Caco-2 (cell line): ENCODE measurements around the gene MKLN1. TPM values are rescaled to one million over a fixed set of nuclear protein-coding genes. Genes with fewer than 3 reads are reported as not detected.

Source experiments
- BruUV-seq: library from RNA; stranded (reverse); fragments of 400-500 nt; replicated peaks from 2 replicates; lab custom pipeline; 2021; lab: Mats Ljungman, UMichigan
- CTCF ChIA-PET: fragments of 300-600 bp; sonication (Branson Sonifier 250); formaldehyde crosslinking; loops from one replicate; lab custom pipeline; 2022; ENCODE audit warnings: antibody characterized with exemption; lab: Charles Lee
- POLR2A ChIA-PET: fragments of 300-600 bp; sonication (Branson Sonifier 250); formaldehyde crosslinking; loops from one replicate; lab custom pipeline; 2022; ENCODE audit warnings: antibody characterized with exemption; lab: Charles Lee
- DNase-seq, 2 experiments: peaks; one replicate each; pipeline versions ENCODE4 v3.0.0 to v3.0.0-alpha.2; 2020 to 2022
- H3K27me3 ChIP-seq: replicated peaks from 2 replicates; pipeline ENCODE4 v1.6.0; 2011; ENCODE audit warnings: low read length; ENCODE audit not compliant: control insufficient read depth, insufficient read depth
- H3K36me3 ChIP-seq: 2 replicates; pipeline ENCODE4 v1.5.1; 2011; ENCODE audit warnings: low read length; ENCODE audit not compliant: control insufficient read depth, insufficient read depth
- H3K4me1 ChIP-seq: fragments of 250-450 bp; sonication (Bioruptor Pico); 2 replicates; pipeline ENCODE4 v1.5.1; 2020; ENCODE audit warnings: mild to moderate bottlenecking
- H3K4me3 ChIP-seq: 2 replicates; pipeline ENCODE4 v1.5.1; 2011; ENCODE audit warnings: low read depth, mild to moderate bottlenecking, control low read depth, low read length
- H3K9me3 ChIP-seq: fragments of 250-450 bp; sonication (Bioruptor Pico); 2 replicates; pipeline ENCODE4 v1.5.1; 2020; ENCODE audit warnings: mild to moderate bottlenecking, moderate library complexity
- H3K27ac Mint-ChIP-seq: one replicate; pipeline ENCODE4 v1.8.0; 2022; ENCODE audit warnings: mixed read lengths; ENCODE audit not compliant: unreplicated experiment
- H3K27me3 Mint-ChIP-seq: one replicate; pipeline ENCODE4 v1.8.0; 2022; ENCODE audit warnings: mixed read lengths; ENCODE audit not compliant: insufficient read depth, unreplicated experiment
- H3K36me3 Mint-ChIP-seq: one replicate; pipeline ENCODE4 v1.8.0; 2022; ENCODE audit warnings: mild to moderate bottlenecking, mixed read lengths; ENCODE audit not compliant: insufficient read depth, unreplicated experiment
- H3K4me1 Mint-ChIP-seq: one replicate; pipeline ENCODE4 v1.8.0; 2022; ENCODE audit warnings: low read depth, mixed read lengths; ENCODE audit not compliant: unreplicated experiment
- H3K4me3 Mint-ChIP-seq: one replicate; pipeline ENCODE4 v1.8.0; 2022; ENCODE audit warnings: mild to moderate bottlenecking, moderate library complexity, mixed read lengths; ENCODE audit not compliant: unreplicated experiment
- H3K9me3 Mint-ChIP-seq: one replicate; pipeline ENCODE4 v1.8.0; 2022; ENCODE audit warnings: mixed read lengths; ENCODE audit not compliant: unreplicated experiment
- intact Hi-C: fragments of 100-400 bp; cut with micrococcal nuclease; formaldehyde crosslinking; loops from one replicate; pipeline ENCODE4 v1.10.0; 2022; ENCODE audit not compliant: unreplicated experiment
- total RNA-seq: library from RNA; stranded (reverse); gene quantifications from 2 replicates; pipeline ENCODE4 v1.2.3, GENCODE V29; 2022
- TF ChIP-seq, protein P1 (sequence below), 2 experiments: fragments of 200-600 bp in 1 of 2; IDR thresholded peaks; 1 replicate in 1 of 2; 2 replicates in 1 of 2; pipeline versions ENCODE4 v1.5.1 to v1.8.0; 2011 to 2022; ENCODE audit warnings: antibody characterized with exemption in 1 of 2, control low read depth in 1 of 2, inconsistent platforms in 1 of 2, low read depth in 1 of 2, low read length in 1 of 2, mild to moderate bottlenecking in 1 of 2, moderate library complexity in 1 of 2; ENCODE audit not compliant: insufficient read depth in 1 of 2, severe bottlenecking in 1 of 2, unreplicated experiment in 1 of 2

MKLN1 gene
- total RNA-seq, 1 experiment from 2014 or later, result 55.6 TPM

DNA sequence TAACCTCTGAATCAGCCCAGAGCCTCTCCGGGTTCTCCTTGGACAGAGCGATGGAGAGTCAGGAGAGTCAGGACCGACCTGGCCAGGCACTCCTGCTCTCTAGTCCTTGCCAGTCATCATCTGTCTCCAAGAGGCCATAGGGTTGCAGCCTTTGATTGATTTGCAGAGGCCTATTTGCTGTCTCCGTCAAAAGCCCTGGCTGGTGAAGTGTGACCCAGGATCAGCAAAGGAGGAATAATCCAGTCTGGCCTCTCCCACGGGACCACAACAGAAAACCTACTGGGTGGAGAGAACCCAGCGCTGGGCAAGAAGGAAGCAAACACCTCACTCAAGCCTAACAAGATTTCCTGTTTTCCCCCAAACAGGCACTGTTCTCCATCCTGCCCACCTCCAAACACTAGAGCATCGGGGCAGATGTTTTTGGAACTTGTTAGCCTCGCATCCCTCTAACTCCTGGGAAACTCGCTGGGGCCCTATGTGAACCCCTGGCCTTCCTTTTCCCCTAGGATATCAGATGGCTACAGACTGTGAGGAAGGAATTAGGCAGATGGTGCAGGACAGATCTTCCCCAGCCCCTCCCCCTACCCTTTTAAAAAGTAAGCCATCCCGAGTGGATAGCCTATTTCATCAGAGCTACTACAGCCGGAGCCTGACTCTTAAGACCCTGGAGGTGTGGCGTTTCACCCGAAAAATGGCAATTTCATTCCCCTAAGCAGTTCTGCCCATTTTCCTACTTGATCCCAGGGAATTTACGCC is 174.4 kb downstream of the MKLN1 start:
- H3K4me1 ChIP-seq, result 0 out of 2 replicates have a peak, but pooled peaks cover 3% of the 10 kb centered on the region

DNA sequence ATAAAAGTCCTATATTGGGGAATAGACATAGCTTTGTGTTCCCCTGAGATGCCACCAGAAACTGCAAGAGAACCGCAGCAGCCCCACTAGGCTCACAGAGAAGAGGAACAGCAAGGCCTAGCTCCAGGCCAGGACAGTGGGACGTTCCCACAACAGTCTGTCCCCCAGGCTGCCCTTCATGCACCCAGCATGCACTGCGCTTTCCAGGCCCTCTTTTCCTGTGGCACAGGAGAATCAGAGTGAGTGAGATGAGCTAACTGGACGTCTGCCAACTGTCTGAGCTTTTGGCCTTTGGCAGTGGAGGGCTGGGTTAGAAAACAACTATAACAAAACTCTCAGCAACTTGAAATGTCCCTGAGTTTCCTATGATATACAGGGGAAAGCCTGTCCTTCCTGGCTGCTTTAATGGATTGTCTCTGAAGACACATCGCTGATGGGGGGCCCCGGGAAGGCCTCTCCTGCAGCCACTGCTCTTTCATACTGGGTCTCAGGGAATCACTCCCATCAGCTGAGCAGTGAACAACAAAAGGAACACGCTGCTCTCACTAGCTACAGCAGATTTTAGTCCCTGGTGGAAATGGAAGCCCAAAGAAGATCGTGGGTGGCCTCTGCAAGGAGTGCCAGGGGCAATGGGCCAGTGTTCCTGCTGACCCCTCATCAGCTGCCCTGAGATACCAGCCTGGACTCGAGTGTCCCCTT is 175.3 kb downstream of the MKLN1 start:
- POLR2A ChIA-PET, result interaction anchor here (0.6 kb wide), 1 partner anchor 401 kb away, joined by 3 read pairs; no protein-coding TSS in a partner anchor
- Mint-ChIP-seq H3K36me3 (peaks cover 96% of the 10 kb centered on the region), H3K9me3 (no peaks in the 10 kb centered on the region), H3K27ac (peak overlapping the region; percentile 31), H3K27me3 (no peaks in the 10 kb centered on the region), H3K4me1 (peaks cover 12% of the 10 kb centered on the region), H3K4me3 (no peak overlapping the region)
- Histone ChIP-seq H3K9me3 (no peaks in the 10 kb centered on the region), H3K36me3 (peaks cover 4% of the 10 kb centered on the region), H3K27me3 (no peaks in the 10 kb centered on the region), H3K4me1 (0 out of 2 replicates have a peak, but pooled peaks cover 3% of the 10 kb centered on the region), H3K4me3 (no peak overlapping the region)
- CTCF ChIA-PET, result interaction anchor here (0.6 kb wide), 1 partner anchor 11 kb away, joined by 5 read pairs; no protein-coding TSS in a partner anchor
- intact Hi-C loops, result loop anchor here (5.0 kb wide), 1 partner anchor 436 kb away; no protein-coding TSS in a partner anchor
- BruUV-seq, result no TSS peak
- no peak for DNase-seq
- TF ChIP-seq, protein P1, sequence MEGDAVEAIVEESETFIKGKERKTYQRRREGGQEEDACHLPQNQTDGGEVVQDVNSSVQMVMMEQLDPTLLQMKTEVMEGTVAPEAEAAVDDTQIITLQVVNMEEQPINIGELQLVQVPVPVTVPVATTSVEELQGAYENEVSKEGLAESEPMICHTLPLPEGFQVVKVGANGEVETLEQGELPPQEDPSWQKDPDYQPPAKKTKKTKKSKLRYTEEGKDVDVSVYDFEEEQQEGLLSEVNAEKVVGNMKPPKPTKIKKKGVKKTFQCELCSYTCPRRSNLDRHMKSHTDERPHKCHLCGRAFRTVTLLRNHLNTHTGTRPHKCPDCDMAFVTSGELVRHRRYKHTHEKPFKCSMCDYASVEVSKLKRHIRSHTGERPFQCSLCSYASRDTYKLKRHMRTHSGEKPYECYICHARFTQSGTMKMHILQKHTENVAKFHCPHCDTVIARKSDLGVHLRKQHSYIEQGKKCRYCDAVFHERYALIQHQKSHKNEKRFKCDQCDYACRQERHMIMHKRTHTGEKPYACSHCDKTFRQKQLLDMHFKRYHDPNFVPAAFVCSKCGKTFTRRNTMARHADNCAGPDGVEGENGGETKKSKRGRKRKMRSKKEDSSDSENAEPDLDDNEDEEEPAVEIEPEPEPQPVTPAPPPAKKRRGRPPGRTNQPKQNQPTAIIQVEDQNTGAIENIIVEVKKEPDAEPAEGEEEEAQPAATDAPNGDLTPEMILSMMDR (IDR thresholded peaks at IDR 0.05; ENCODE audit: insufficient read depth in 1 of 2, low read depth in 1 of 2, low read length in 1 of 2, severe bottlenecking in 1 of 2, unreplicated experiment in 1 of 2), result no peak

More for the DNA sequence above, 174.4 kb downstream of the MKLN1 start:
- intact Hi-C loops, result loop anchor here (5.0 kb wide), 1 partner anchor 435 kb away; no protein-coding TSS in a partner anchor
- BruUV-seq, result no TSS peak
- H3K4me3 Mint-ChIP-seq, result no peak overlapping the region
- no peaks in the 10 kb centered on the region for H3K9me3 ChIP-seq
- H3K9me3 Mint-ChIP-seq, result no peaks in the 10 kb centered on the region
- DNase-seq, result no peak
- peaks cover 3% of the 10 kb centered on the region for H3K36me3 ChIP-seq
- TF ChIP-seq, protein P1 (IDR thresholded peaks at IDR 0.05; ENCODE audit: insufficient read depth in 1 of 2, low read depth in 1 of 2, low read length in 1 of 2, severe bottlenecking in 1 of 2, unreplicated experiment in 1 of 2), result no peak
- ChIA-PET CTCF (no interaction called here), POLR2A (interaction anchor here (0.6 kb wide), 1 partner anchor 401 kb away, joined by 3 read pairs; no protein-coding TSS in a partner anchor)
- peaks cover 7% of the 10 kb centered on the region for H3K4me1 Mint-ChIP-seq
- peaks cover 96% of the 10 kb centered on the region for H3K36me3 Mint-ChIP-seq
- no peaks in the 10 kb centered on the region for H3K27me3 Mint-ChIP-seq
- H3K27ac Mint-ChIP-seq, result peak overlapping the region; percentile 31
- H3K4me3 ChIP-seq, result no peak overlapping the region
- no peaks in the 10 kb centered on the region for H3K27me3 ChIP-seq

DNA sequence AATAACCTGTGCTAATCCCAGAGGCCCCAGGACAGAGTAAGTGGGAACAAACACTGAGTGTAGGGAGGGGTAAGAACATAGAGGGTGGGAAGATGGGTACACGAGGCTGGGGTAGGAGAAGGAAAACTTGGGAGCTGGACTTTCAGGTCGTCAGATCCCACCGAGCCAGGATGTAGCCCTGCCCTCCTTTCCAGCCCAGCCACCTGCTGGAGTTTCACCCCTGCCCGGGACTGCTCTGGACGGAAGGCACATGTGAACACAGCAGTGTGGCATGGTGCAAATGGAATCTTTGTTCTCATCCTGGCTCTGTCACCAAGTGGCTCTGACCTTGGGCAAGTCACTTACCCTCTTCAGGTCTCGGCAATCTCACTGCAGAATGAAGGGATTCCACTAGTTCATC is 176.0 kb downstream of the MKLN1 start:
- TF ChIP-seq, protein P1 (IDR thresholded peaks at IDR 0.05; ENCODE audit: insufficient read depth in 1 of 2, low read depth in 1 of 2, low read length in 1 of 2, severe bottlenecking in 1 of 2, unreplicated experiment in 1 of 2), result no peak
- Mint-ChIP-seq H3K27me3 (no peaks in the 10 kb centered on the region), H3K4me1 (peaks cover 17% of the 10 kb centered on the region), H3K4me3 (no peak overlapping the region), H3K36me3 (peaks cover 94% of the 10 kb centered on the region), H3K9me3 (no peaks in the 10 kb centered on the region), H3K27ac (no peak overlapping the region)
- Histone ChIP-seq H3K27me3 (no peaks in the 10 kb centered on the region), H3K4me1 (0 out of 2 replicates have a peak, but pooled peaks cover 3% of the 10 kb centered on the region), H3K9me3 (no peaks in the 10 kb centered on the region), H3K36me3 (peaks cover 4% of the 10 kb centered on the region), H3K4me3 (no peak overlapping the region)
- no peak for DNase-seq
- intact Hi-C loops, result loop anchor here (5.0 kb wide), 1 partner anchor 436 kb away; no protein-coding TSS in a partner anchor
- ChIA-PET POLR2A (no interaction called here), CTCF (interaction anchor here (0.6 kb wide), 1 partner anchor 11 kb away, joined by 5 read pairs; no protein-coding TSS in a partner anchor)
- BruUV-seq, result no TSS peak
